CD14-positive monocyte (primary cell): Measurements from ENCODE around the gene VSIR. TPM values are rescaled to one million over a fixed set of nuclear protein-coding genes. Genes with fewer than 3 reads are reported as not detected.

Experiments
- DNase-seq, 3 donors: peaks; one replicate each; pipeline ENCODE4 v3.0.0-alpha.2; 2011 to 2022
- H2AFZ ChIP-seq: 2 replicates; pipeline ENCODE4 v1.6.0; 2012; ENCODE audit warnings: mild to moderate bottlenecking, low read depth, low read length, inconsistent platforms; ENCODE audit not compliant: insufficient read depth, poor library complexity, severe bottlenecking
- H3K27ac ChIP-seq, 2 donors: 1 replicate in 1 of 2; 2 replicates in 1 of 2; pipeline ENCODE4 v1.5.1; 2012 to 2013; ENCODE audit warnings: low read length in 2 of 2, control low read depth in 1 of 2, inconsistent platforms in 1 of 2, low read depth in 1 of 2, mild to moderate bottlenecking in 1 of 2
- H3K27me3 ChIP-seq, 2 donors: one replicate each; pipeline versions ENCODE4 v1.6.0 to v1.6.1; 2011 to 2013; ENCODE audit warnings: low read length in 2 of 2; ENCODE audit not compliant: control insufficient read depth in 2 of 2, insufficient read depth in 2 of 2
- H3K36me3 ChIP-seq, 2 donors: replicated peaks in 1 of 2; 1 replicate in 1 of 2; 2 replicates in 1 of 2; pipeline versions ENCODE4 v1.5.1 to v1.6.1; 2012 to 2013; ENCODE audit warnings: low read length in 2 of 2, control low read depth in 1 of 2, inconsistent platforms in 1 of 2, mild to moderate bottlenecking in 1 of 2; ENCODE audit not compliant: insufficient read depth in 2 of 2, control insufficient read depth in 1 of 2
- H3K4me1 ChIP-seq, 2 donors: 1 replicate in 1 of 2; 2 replicates in 1 of 2; pipeline versions ENCODE4 v1.5.1 to v1.6.1; 2012 to 2013; ENCODE audit warnings: low read length in 2 of 2, control low read depth in 1 of 2, inconsistent platforms in 1 of 2, mild to moderate bottlenecking in 1 of 2, moderate library complexity in 1 of 2; ENCODE audit not compliant: insufficient read depth in 2 of 2, control insufficient read depth in 1 of 2
- H3K4me2 ChIP-seq: replicated peaks from 2 replicates; pipeline ENCODE3; 2012; ENCODE audit warnings: low read length, moderate library complexity, mild to moderate bottlenecking; ENCODE audit not compliant: poor library complexity, severe bottlenecking; ENCODE audit errors: extremely low read depth
- H3K4me3 ChIP-seq, 3 experiments: fragments of 200-600 bp in 1 of 3; sonication (generic) in 1 of 3; replicated peaks in 1 of 3; 1 replicate in 2 of 3; 2 replicates in 1 of 3; pipeline ENCODE4 v1.5.1; 2011 to 2013; ENCODE audit warnings: low read length in 3 of 3, mild to moderate bottlenecking in 3 of 3, control low read depth in 2 of 3, low read depth in 2 of 3, inconsistent platforms in 1 of 3, moderate library complexity in 1 of 3
- H3K79me2 ChIP-seq: 2 replicates; pipeline ENCODE4 v1.6.0; 2012; ENCODE audit warnings: mild to moderate bottlenecking, control low read depth, inconsistent platforms, low read length, moderate library complexity; ENCODE audit not compliant: insufficient read depth
- H3K9ac ChIP-seq: 2 replicates; pipeline ENCODE4 v1.6.0; 2017; ENCODE audit warnings: low read length, mild to moderate bottlenecking; ENCODE audit not compliant: insufficient read depth, poor library complexity, severe bottlenecking
- H3K9me3 ChIP-seq, 2 donors: replicated peaks in 1 of 2; 1 replicate in 1 of 2; 2 replicates in 1 of 2; pipeline versions ENCODE4 v1.5.1 to v1.6.1; 2012 to 2013; ENCODE audit warnings: low read length in 2 of 2, control low read depth in 1 of 2; ENCODE audit not compliant: control insufficient read depth in 1 of 2, insufficient read depth in 1 of 2
- H4K20me1 ChIP-seq: 2 replicates; pipeline ENCODE4 v1.6.0; 2012; ENCODE audit warnings: mild to moderate bottlenecking, low read length, control low read depth, moderate library complexity; ENCODE audit not compliant: insufficient read depth
- H3K27ac Mint-ChIP-seq, 7 donors: one replicate each; pipeline ENCODE4 v1.8.0; 2020; ENCODE audit warnings: mild to moderate bottlenecking in 7 of 7, mixed read lengths in 7 of 7, moderate library complexity in 6 of 7, inconsistent platforms in 2 of 7
- H3K27me3 Mint-ChIP-seq, 3 donors: one replicate each; pipeline ENCODE4 v1.8.0; 2021 to 2022; ENCODE audit warnings: low read depth in 3 of 3, mild to moderate bottlenecking in 3 of 3, mixed read lengths in 3 of 3, moderate library complexity in 3 of 3, inconsistent platforms in 1 of 3
- H3K36me3 Mint-ChIP-seq, 2 donors: one replicate each; pipeline ENCODE4 v1.8.0; 2020; ENCODE audit warnings: mixed read lengths in 2 of 2, inconsistent platforms in 1 of 2, mild to moderate bottlenecking in 1 of 2
- H3K4me1 Mint-ChIP-seq: one replicate; pipeline ENCODE4 v1.8.0; 2020; ENCODE audit warnings: mild to moderate bottlenecking, mixed read lengths
- H3K4me3 Mint-ChIP-seq, 2 donors: one replicate each; pipeline ENCODE4 v1.8.0; 2020; ENCODE audit warnings: mild to moderate bottlenecking in 2 of 2, mixed read lengths in 2 of 2, moderate library complexity in 1 of 2
- H3K9me3 Mint-ChIP-seq, 7 donors: one replicate each; pipeline ENCODE4 v1.8.0; 2020 to 2022; ENCODE audit warnings: mixed read lengths in 7 of 7, mild to moderate bottlenecking in 6 of 7, moderate library complexity in 6 of 7, inconsistent platforms in 2 of 7
- WGBS: methylation state at CpG from one replicate; pipeline ENCODE4 v1.1.5; 2013; ENCODE audit warnings: missing lambda C conversion rate; ENCODE audit not compliant: insufficient coverage; 5-methylcytosine and 5-hydroxymethylcytosine counted together
- intact Hi-C, 2 donors: fragments of 100-400 bp; cut with micrococcal nuclease; formaldehyde crosslinking; loops; one replicate each; pipeline versions ENCODE4 v1.15.0 to v1.15.1; 2023
- polyA plus RNA-seq, 3 donors: library from polyadenylated mRNA; depleted of rRNA in 1 of 3; unstranded in 2 of 3; stranded (reverse) in 1 of 3; fragments of 300-500 nt in 2 of 3; fragments of >200 nt in 1 of 3; fragmentation: Illumina TruSeq in 2 of 3; gene quantifications; 1 replicate in 2 of 3; 2 replicates in 1 of 3; pipeline ENCODE4 v1.2.3, GENCODE V29; 2012 to 2021
- TF ChIP-seq, protein P1 (sequence below): fragments of 200-600 bp; IDR thresholded peaks from one replicate; pipeline ENCODE4 v1.8.0; 2022; ENCODE audit warnings: antibody characterized with exemption, mild to moderate bottlenecking

Gene VSIR
- polyA plus RNA-seq, 3 donors: 635 to 1,133 (median 801) TPM

DNA sequence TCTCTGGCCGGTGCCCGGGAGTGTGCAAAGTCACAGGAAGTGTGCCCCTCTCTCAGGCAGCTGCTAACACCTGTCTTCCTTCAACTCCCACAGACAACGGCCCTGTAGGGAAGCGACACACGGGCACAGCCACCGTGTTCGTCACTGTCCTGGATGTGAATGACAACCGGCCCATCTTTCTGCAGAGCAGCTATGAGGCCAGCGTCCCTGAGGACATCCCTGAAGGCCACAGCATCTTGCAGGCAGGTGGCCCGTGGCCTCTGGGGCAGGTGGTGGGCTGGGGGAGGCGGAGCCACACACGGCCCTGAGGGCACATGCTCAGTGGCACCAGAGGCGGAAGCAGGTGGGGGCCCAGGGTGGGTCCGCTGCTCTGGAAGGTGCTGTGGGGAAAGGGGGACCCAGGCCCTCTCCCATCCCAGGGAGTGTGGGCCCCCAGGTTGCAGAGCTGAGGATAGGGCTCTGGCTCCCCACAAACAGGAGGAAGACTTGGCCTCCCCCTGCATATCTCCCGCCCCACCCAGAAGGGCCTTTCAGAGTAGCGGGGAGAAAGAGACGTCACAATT, 60.7 kb downstream of the VSIR start:
- Histone ChIP-seq H3K9ac (peak overlapping the region; percentile 76), H3K4me3 (peak overlapping the region in 1 of 3 experiments; percentile 89), H3K36me3 (peaks cover 7 to 14% of the 10 kb centered on the region in 2 donors), H2AFZ (peak overlapping the region; percentile 38), H3K27me3 (no peaks in the 10 kb centered on the region), H3K79me2 (peaks cover 50% of the 10 kb centered on the region), H3K4me1 (peaks cover 94 to 97% of the 10 kb centered on the region in 2 donors), H3K27ac (peak overlapping the region; percentile 84), H4K20me1 (peaks cover 23% of the 10 kb centered on the region), H3K9me3 (no peaks in the 10 kb centered on the region), H3K4me2 (peak overlapping the region; percentile 96)
- TF ChIP-seq, protein P1, sequence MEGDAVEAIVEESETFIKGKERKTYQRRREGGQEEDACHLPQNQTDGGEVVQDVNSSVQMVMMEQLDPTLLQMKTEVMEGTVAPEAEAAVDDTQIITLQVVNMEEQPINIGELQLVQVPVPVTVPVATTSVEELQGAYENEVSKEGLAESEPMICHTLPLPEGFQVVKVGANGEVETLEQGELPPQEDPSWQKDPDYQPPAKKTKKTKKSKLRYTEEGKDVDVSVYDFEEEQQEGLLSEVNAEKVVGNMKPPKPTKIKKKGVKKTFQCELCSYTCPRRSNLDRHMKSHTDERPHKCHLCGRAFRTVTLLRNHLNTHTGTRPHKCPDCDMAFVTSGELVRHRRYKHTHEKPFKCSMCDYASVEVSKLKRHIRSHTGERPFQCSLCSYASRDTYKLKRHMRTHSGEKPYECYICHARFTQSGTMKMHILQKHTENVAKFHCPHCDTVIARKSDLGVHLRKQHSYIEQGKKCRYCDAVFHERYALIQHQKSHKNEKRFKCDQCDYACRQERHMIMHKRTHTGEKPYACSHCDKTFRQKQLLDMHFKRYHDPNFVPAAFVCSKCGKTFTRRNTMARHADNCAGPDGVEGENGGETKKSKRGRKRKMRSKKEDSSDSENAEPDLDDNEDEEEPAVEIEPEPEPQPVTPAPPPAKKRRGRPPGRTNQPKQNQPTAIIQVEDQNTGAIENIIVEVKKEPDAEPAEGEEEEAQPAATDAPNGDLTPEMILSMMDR: no peak
- no peaks in the 10 kb centered on the region for H3K9me3 Mint-ChIP-seq
- WGBS: 32% methylated on average over 11 of the region's 17 CpGs
- intact Hi-C loops: loop anchor here in 1 of 2 donors (5.0 kb wide), 1 partner anchor 395 kb away; the partner anchor contains the start of gene SLC29A3
- peaks cover 96% of the 10 kb centered on the region for H3K4me1 Mint-ChIP-seq
- H3K4me3 Mint-ChIP-seq: peak overlapping the region; percentile 95 to 98
- peak overlapping the region; percentile 90 to 97 (median 96) for H3K27ac Mint-ChIP-seq
- H3K27me3 Mint-ChIP-seq: peaks cover 0 to 1% (median 0%) of the 10 kb centered on the region in 3 donors
- peak in 1 of 3 donors; percentile 29 for DNase-seq
- H3K36me3 Mint-ChIP-seq: peaks cover 27 to 32% of the 10 kb centered on the region in 2 donors

DNA sequence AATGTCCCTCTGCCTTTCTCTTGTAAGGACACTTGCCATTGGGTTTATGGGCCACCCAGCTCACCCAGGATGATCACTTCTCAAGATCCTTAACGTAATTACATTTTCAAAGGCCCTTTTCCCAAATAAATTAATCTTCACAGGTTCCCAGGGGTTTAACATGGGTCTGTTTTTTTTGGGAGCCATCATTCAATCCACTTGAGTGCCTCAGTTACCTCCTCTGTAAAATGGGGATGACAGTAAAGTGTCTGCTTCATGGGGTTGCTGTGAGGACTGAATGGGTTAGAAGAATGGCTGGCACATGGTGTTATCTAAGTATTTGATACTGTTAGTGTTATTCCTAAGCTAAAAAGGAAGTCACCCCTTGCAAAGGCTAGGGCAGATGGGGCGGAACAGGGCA, 61.1 kb downstream of the VSIR start:
- peak overlapping the region in 1 of 3 experiments; percentile 89 for H3K4me3 ChIP-seq
- no peak overlapping the region for H2AFZ ChIP-seq
- peaks cover 45% of the 10 kb centered on the region for H3K79me2 ChIP-seq
- Mint-ChIP-seq H3K9me3 (no peaks in the 10 kb centered on the region), H3K27me3 (peaks cover 0 to 1% (median 0%) of the 10 kb centered on the region in 3 donors), H3K4me3 (peak overlapping the region; percentile 34 to 98), H3K27ac (peak overlapping the region in 5 of 7 donors; percentile 45 to 97 (median 90)), H3K36me3 (peaks cover 26 to 27% of the 10 kb centered on the region in 2 donors), H3K4me1 (peaks cover 95% of the 10 kb centered on the region)
- peaks cover 5 to 10% of the 10 kb centered on the region in 2 donors for H3K36me3 ChIP-seq
- H3K9ac ChIP-seq: peak overlapping the region; percentile 76
- peak overlapping the region; percentile 96 for H3K4me2 ChIP-seq
- no peaks in the 10 kb centered on the region for H3K9me3 ChIP-seq
- intact Hi-C loops: loop anchor here in 1 of 2 donors (5.0 kb wide), 1 partner anchor 395 kb away; the partner anchor contains the start of gene SLC29A3
- peaks cover 90 to 96% of the 10 kb centered on the region in 2 donors for H3K4me1 ChIP-seq
- peak overlapping the region; percentile 84 for H3K27ac ChIP-seq
- H3K27me3 ChIP-seq: no peaks in the 10 kb centered on the region
- DNase-seq: no peak
- peaks cover 18% of the 10 kb centered on the region for H4K20me1 ChIP-seq
- TF ChIP-seq, protein P1: no peak
- WGBS: no CpG with 5 or more reads among the region's 2 CpGs
